Colonic mucosa (tissue), 4 donors: ENCODE data around the gene PRPS2. TPM values are rescaled to one million over a fixed set of nuclear protein-coding genes. Genes with fewer than 3 reads are reported as not detected.

Experiments
- DNase-seq: peaks from one replicate; pipeline ENCODE4 v3.0.0-alpha.2; 2020
- H3K27ac ChIP-seq: fragments of 200-600 bp; one replicate; pipeline ENCODE4 v1.8.0; 2021
- H3K27me3 ChIP-seq: fragments of 200-600 bp; one replicate; pipeline ENCODE4 v1.8.0; 2021
- H3K36me3 ChIP-seq: fragments of 200-600 bp; one replicate; pipeline ENCODE4 v1.8.0; 2021
- H3K4me1 ChIP-seq: fragments of 200-600 bp; one replicate; pipeline ENCODE4 v1.8.0; 2021; ENCODE audit warnings: mild to moderate bottlenecking
- H3K4me3 ChIP-seq: fragments of 200-600 bp; one replicate; pipeline ENCODE4 v1.8.0; 2021
- H3K9ac ChIP-seq, 2 donors: one replicate each; pipeline ENCODE4 v1.7.0; 2013; ENCODE audit warnings: control low read depth in 2 of 2, low read depth in 2 of 2, low read length in 2 of 2
- H3K9me3 ChIP-seq: fragments of 200-600 bp; one replicate; pipeline ENCODE4 v1.8.0; 2021
- CTCF ChIP-seq: fragments of 200-600 bp; IDR thresholded peaks from one replicate; pipeline ENCODE4 v1.8.0; 2022; ENCODE audit warnings: antibody characterized with exemption, mild to moderate bottlenecking
- intact Hi-C: fragments of 100-400 bp; cut with DNase I; formaldehyde crosslinking; loops from one replicate; pipeline ENCODE4 v1.14.1; 2022
- total RNA-seq, 2 donors: library from RNA; stranded (reverse); fragmentation: NEBNext Ultra II Directional in 1 of 2; extraction: Animal tissue kit (Norgen Biotek cat#: 25700) in 1 of 2; gene quantifications; one replicate each; pipeline ENCODE4 v1.2.1, GENCODE V29; 2021
- donor health status: healthy.
- donor health status: DM: no; HTN: no; CAD: no.
- donor health status: DM: no; HTN: no; CAD: no.

The PRPS2 gene
- total RNA-seq, 2 donors from 2014 or later: 67.0 to 75.8 TPM

- H3K9me3 ChIP-seq: no peaks in the 10 kb centered on the region
- TF ChIP-seq CTCF: no peak
- intact Hi-C loops: loop anchor here (5.0 kb wide), 1 partner anchor 81 kb away; no protein-coding TSS in a partner anchor
- DNase-seq: no peak
- H3K4me3 ChIP-seq: no peak overlapping the region
- no peak overlapping the region for H3K27ac ChIP-seq
- no peaks in the 10 kb centered on the region for H3K36me3 ChIP-seq
- H3K27me3 ChIP-seq: no peaks in the 10 kb centered on the region
- H3K9ac ChIP-seq: no peak overlapping the region
- H3K4me1 ChIP-seq: no peaks in the 10 kb centered on the region
Measured at GRCh38 chrX:12811658-12812057, 20.4 kb downstream of the PRPS2 start.

GRCh38 chrX:12814420-12814819 is 23.2 kb downstream of the PRPS2 start:
- peak; percentile 32 for DNase-seq
- H3K36me3 ChIP-seq: no peaks in the 10 kb centered on the region
- no peak overlapping the region for H3K4me3 ChIP-seq
- intact Hi-C loops: loop anchor here (5.0 kb wide), 1 partner anchor 78 kb away; no protein-coding TSS in a partner anchor
- no peaks in the 10 kb centered on the region for H3K4me1 ChIP-seq
- TF ChIP-seq CTCF: peak; percentile 34
- H3K27me3 ChIP-seq: no peaks in the 10 kb centered on the region
- H3K27ac ChIP-seq: no peak overlapping the region
- no peak overlapping the region for H3K9ac ChIP-seq
- no peaks in the 10 kb centered on the region for H3K9me3 ChIP-seq

- Histone ChIP-seq H3K27me3 (no peaks in the 10 kb centered on the region), H3K4me1 (no peaks in the 10 kb centered on the region), H3K36me3 (no peaks in the 10 kb centered on the region), H3K9ac (no peak overlapping the region), H3K9me3 (no peaks in the 10 kb centered on the region), H3K4me3 (no peak overlapping the region), H3K27ac (no peak overlapping the region)
- DNase-seq: no peak
- intact Hi-C loops: no loop called here
- no peak for TF ChIP-seq CTCF
Measured at GRCh38 chrX:12817528-12817927, 26.3 kb downstream of the PRPS2 start.

GRCh38 chrX:12819222-12819621 is 28.0 kb downstream of the PRPS2 start:
- Histone ChIP-seq H3K36me3 (no peaks in the 10 kb centered on the region), H3K27me3 (no peaks in the 10 kb centered on the region), H3K27ac (no peak overlapping the region), H3K9ac (no peak overlapping the region), H3K4me1 (no peaks in the 10 kb centered on the region), H3K4me3 (no peak overlapping the region), H3K9me3 (no peaks in the 10 kb centered on the region)
- intact Hi-C loops: no loop called here
- TF ChIP-seq CTCF: no peak
- no peak for DNase-seq

- no peak overlapping the region for H3K27ac ChIP-seq
- no peaks in the 10 kb centered on the region for H3K27me3 ChIP-seq
- TF ChIP-seq CTCF: no peak
- H3K36me3 ChIP-seq: no peaks in the 10 kb centered on the region
- intact Hi-C loops: no loop called here
- H3K9ac ChIP-seq: no peak overlapping the region
- H3K4me1 ChIP-seq: no peaks in the 10 kb centered on the region
- H3K9me3 ChIP-seq: no peaks in the 10 kb centered on the region
- no peak for DNase-seq
- no peak overlapping the region for H3K4me3 ChIP-seq
Measured at GRCh38 chrX:12820737-12821136, 29.5 kb downstream of the PRPS2 start.

GRCh38 chrX:12824944-12825343 is 33.7 kb downstream of the PRPS2 start:
- Histone ChIP-seq H3K9me3 (no peaks in the 10 kb centered on the region), H3K27me3 (no peaks in the 10 kb centered on the region), H3K4me3 (no peak overlapping the region), H3K27ac (no peak overlapping the region), H3K9ac (no peak overlapping the region), H3K36me3 (no peaks in the 10 kb centered on the region), H3K4me1 (no peaks in the 10 kb centered on the region)
- no peak for DNase-seq
- TF ChIP-seq CTCF: no peak
- intact Hi-C loops: no loop called here
